Measurements from ENCODE around the gene MEX3C.

DNA sequence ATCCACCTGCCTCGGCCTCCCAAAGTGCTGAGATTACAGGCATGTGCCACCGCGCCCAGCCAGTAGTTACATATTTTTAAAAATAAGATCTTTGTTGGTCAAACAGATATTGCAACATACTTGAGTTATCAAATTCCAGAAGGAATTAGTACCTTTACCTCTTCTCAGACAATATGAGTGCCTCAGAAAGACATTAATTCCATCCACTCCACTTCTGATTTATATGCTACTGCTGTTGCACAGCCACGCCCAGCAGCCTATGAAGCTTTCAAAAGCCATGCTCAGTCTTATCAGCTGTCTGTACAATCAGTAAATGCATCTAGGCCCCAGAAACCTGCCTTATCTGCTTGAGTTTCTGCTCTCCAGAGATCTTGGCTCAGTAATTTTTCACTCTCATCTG is 47.8 kb downstream of the MEX3C start:
- TF ChIP-seq, protein P1, sequence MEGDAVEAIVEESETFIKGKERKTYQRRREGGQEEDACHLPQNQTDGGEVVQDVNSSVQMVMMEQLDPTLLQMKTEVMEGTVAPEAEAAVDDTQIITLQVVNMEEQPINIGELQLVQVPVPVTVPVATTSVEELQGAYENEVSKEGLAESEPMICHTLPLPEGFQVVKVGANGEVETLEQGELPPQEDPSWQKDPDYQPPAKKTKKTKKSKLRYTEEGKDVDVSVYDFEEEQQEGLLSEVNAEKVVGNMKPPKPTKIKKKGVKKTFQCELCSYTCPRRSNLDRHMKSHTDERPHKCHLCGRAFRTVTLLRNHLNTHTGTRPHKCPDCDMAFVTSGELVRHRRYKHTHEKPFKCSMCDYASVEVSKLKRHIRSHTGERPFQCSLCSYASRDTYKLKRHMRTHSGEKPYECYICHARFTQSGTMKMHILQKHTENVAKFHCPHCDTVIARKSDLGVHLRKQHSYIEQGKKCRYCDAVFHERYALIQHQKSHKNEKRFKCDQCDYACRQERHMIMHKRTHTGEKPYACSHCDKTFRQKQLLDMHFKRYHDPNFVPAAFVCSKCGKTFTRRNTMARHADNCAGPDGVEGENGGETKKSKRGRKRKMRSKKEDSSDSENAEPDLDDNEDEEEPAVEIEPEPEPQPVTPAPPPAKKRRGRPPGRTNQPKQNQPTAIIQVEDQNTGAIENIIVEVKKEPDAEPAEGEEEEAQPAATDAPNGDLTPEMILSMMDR (IDR thresholded peaks at IDR 0.05), result no peak
- TF ChIP-seq POLR2A (IDR thresholded peaks at IDR 0.05), result no peak

Data from right lobe of liver (tissue), 4 donors.